Suppressor macrophage treated with lipopolysaccharide for 4 hours (primary cell): ENCODE data around the gene EVC.

Experiments used
- DNase-seq: peaks from one replicate; pipeline ENCODE4 v3.0.0-alpha.2; 2020

The EVC gene

DNA sequence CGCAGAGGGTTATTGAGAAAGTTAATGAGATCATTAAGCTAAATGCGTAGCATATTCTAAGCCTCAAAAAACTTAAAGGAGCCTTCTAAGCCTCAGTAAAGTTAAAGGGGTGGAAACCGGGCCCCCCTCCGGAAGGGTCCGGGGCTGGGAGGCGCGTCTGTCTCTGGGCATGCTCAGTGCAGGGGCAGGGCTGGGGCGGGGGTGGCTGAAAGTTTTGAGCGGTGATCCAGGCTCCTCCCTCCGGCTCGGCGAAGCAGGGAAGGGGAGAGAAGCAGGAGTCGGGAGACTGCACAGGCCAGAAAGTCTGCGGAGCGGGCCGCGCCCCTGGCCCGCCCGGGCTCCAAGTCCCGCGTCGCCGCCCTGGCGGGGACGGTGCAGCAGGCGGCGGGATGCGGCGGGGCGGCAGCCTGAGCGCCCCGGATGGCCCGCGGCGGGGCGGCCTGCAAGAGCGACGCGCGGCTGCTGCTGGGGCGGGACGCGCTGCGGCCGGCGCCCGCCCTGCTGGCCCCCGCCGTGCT is at the start of gene EVC:
TSS of gene EVC (plus strand) at position 241 of the 518 bp plus-strand sequence. CDS start at position 421, 180 bp downstream.
- DNase-seq = peak; percentile 29

DNA sequence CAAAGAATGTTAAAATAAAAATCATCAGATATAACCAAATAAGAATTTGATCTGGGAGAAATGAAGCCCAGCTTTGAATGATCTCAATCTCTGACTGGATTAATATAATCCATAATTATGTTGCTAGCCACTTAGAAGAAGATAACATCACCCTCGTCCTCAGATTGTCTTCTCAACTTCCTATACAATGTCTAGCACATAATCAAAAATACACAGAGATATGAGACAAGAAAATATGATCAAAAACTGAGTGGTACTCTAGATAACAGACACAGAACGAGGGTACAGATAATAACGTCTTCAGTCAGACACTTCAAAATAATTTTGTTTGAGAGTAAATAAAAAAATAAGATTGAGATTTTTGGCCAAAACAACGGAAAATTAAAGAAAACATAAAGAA is 49.8 kb upstream of the EVC start:
- DNase-seq = no peak

DNA sequence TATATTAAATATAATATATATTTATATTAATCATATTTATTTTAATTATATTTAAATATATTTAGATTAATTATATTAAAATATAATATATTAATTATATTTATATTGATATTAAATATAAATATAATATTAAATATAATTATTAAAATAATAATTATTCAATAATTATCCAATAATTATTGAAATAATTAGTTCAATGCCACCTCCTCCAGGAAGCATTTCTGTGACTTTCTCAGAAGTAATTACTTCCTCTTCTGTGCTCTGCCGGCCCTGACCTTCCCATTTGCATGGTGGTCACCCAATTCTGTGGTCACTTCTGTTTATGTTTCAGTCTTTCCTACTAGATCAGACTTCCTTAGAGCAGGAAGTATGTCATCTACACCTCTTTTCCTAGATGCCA is 48.4 kb upstream of the EVC start:
- DNase-seq = peak; percentile 13

DNA sequence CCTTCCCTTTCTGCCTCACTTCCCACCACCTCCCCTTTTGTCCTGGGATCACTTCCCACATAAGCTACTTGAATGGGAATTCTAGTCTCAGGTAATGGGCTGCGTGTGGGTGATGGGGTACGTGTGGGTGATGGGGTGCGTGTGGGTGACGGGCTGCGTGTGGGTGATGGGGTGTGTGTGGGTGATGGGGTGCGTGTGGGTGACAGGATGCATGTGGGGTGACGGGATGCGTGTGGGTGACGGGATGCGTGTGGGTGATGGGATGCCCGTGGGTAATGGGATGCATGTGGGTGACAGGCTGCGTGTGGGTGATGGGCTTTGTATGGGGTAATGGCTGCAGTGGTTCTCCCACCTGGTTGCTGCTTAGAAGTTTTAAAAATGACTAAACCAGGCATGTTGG is 46.2 kb upstream of the EVC start:
- no peak for DNase-seq

DNA sequence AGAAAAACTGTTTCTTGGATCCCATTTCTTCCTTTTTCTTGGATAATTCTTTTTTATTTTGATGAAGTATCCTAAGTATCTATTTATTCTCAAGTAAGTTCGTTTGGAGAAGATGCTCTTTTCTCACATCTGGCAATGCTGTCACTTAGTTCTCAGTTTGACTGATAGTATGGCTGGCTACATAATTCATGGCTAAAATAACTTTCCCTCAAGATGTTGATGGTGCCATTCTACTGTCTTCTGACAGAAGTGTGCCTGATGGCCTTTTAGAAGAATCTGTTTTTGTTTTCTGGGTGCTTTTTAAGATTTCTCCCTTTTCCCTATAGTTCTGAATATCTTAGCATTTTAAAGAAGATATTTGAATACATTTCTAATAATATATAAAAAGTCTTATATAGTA is 44.3 kb upstream of the EVC start:
- DNase-seq = no peak

DNA sequence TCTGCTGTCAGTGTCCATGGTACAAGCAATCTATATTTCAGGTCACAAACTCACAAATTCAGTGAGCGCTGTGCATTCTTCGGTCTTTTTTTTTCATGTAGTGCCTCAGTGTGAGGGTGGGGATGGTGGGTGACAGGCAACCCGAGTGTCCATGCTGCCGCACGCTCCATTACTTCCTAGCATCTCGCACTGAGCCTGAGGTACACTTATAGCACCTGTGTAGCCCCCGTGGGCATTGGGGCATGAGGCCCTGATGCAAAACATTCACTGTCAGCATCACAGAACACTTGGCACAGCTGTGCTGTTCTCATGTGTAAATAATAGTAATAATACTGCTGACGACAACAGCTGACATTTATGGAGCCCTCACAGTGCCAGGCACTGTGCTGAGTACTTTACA is 34.2 kb upstream of the EVC start:
- DNase-seq = no peak

DNA sequence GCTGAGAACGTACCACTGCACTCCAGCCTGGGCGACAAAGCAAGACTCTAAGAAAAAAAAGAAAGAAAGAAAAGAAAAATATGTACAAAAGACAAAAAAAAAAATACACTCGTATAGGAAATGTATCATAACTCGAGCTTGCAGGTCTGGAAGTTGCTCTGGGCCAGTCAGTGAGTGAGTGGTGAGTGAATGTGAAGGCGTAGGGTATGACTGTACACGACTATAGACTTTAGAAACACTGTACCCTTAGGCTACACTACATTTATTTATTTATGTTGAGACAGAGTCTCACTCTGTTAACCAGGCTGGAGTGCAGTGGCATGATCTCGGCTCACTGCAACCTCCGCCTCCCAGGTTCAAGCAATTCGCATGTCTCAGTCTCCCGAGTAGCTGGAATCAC is 32.0 kb upstream of the EVC start:
- DNase-seq = no peak

DNA sequence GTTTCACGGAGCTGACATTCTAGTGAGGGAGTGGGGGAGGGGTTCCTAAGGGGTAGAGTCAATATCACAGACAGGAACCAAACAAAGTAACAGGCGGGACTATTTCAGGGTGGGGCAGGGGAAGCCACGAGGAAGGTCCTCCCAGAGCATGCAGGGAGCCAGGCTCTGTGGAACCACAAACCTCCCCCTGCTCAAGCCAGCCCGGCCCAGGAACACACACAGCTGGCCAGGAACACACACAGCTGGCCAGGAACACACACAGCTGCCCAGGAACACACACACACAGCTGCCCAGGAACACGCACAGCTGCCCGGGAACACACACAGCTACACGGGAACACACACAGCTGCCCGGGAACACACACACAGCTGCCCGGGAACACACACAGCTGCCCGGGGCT is 27.4 kb upstream of the EVC start:
- DNase-seq = no peak

DNA sequence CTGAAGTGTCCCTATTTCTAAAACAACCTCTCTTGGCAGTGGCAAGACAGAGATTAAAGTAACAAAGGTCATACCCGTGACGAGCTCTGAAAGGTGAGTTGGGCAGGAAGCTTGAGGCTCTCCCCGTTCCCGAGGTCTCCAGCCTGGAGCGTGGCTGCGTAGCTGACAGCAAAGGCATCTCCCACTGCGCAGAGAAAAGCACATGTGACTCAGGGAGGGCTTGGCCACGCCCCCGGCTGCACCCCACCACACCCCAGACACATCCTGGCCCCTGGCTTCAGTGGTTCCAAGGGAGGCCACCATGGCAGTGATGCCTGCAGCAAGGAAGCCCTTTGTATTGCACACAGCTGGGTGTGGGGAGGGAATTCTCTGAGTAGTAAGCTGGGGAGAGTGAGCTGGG is 25.7 kb upstream of the EVC start:
- DNase-seq = no peak

DNA sequence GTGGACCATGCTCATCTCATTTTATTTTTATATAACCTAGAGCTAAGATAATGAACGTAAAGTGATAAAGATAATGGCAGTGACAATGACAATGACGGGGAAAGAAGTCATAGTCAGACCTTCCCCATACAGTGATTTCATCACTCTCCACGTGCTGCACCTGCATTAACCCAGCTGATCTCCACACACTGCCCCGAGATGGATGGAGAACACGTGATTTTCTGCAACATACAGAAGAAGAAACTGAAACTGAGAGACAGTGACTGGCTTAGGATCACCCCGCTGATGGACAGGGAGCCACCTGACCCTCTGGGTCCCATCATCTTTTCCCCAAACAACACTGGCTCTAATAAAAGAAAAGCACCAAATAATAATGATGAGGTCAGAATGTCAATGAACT is 24.7 kb upstream of the EVC start:
- DNase-seq = no peak

DNA sequence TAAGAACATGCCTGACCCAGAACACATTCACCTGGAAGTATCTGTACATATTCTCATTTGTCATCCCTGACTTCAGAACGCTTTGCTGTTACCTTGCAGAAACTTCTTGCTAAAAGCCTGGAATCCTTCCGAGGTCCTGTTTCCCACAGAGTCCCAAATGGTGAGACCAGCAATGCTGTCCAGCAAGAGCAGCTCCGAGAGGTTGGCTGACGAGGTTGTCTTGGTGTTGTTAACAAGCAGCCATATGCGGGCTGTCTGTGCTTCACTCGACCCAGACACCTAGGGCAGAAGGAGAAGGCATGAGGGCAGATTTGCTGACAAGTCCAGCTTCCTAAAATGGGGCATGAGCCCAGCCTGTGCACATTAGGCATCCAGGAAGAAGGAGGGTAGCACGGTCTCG is 21.9 kb upstream of the EVC start:
- no peak for DNase-seq

DNA sequence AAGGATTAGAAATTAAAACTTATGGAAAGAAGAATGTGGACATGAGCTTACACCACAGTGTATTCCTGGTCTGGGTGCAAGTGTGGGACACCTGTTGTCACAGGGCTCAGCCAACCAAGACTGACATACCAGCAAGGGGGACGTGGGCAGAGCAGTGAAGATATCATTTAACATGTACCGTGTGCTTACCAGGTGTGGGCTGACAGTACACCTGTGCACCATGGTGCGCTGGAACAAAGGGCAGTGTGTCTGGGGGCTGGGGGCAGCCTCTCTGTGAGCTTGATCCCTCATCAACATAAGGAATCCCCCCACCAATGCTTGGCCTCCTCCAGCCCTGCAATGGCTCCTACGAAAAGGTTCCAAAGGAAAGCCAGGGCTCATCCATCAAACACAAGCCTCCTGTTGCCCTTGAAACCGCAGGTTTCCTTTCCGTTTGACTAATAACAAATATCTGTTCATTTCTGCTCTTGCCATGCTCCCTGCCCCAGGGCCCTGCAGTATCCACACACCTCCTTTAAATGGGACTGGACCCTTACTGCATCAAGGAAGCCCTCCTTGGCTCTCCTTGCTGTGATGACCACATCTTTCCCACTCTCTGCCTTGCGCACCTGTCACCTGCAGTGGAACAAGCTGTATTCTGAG is 19.4 kb upstream of the EVC start:
- DNase-seq = no peak

DNA sequence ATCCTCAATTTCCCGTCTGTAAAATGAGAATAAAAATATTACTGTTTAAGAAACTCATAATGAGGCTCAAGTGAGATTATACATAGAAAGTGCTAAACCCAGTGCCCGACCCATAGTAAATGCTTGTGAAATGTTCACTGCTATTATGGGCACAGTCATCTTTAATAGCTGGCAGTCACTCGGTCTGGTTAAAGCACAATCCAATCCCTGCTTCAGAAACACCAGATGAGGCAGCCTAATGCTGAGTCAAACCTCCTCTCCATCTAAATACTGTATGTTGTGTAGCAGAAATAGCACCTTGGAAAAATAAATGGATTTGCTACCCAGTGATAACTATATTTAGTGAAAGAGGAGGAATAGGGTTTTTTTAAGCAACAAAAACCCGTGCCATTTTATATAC is 17.1 kb upstream of the EVC start:
- no peak for DNase-seq

DNA sequence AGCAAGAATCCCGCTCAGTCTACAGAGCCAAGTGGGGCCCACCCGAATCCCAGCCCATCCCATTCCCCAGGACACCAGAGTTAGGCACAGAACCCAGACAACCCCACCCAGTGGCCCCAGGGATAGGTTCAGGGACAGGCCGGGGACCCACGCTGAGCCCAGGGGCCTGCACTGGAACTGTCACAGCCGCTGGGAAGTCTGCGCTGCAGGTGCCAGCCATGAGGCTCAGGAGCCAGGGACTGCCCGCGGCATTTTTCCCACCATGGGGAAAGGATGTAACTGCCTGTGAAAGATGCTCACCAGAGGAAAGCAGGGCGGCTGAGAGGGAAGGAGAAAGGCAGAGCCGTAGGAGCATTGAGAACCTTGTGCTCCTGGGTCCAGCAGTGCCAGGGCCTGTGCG is 14.7 kb upstream of the EVC start:
- no peak for DNase-seq

DNA sequence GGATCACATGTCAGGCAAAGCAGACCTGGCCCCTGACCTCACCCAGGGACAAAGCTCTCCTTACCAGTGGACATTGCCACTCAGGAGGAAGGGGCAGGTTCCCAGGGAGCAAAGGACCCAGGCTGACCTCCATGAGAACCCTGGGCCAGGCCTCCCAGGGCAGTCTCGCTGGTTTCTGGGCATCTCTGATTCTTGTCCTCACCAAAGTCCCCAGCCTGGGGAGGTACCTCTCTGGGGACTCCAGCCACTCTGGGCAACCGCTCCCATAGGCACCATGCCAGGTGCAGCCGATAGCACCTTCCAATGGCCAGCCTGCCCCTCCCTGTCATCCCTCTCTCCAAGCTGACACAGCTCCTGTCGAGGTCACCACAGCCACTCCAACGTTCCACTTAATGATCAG is 10.5 kb upstream of the EVC start:
- DNase-seq = no peak

DNA sequence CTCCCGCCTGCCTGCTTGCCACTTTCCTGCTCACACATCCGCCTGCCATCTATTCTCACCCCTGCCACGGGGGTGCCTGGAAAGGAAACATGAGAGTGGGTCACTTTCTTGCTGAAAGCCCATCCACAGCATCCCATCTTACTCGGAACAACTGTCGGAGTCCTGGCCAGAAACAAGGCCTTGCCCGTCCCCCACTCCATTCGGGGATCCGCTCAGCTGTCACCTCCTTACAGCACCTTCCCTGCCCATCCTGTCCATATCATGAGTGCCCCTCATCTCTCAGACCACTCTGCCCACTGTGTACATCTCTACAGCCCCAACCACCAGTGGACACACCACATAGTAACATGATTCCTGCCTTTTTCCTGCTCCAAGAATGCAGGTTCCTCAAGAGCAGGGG is 9.0 kb upstream of the EVC start:
- DNase-seq = no peak

DNA sequence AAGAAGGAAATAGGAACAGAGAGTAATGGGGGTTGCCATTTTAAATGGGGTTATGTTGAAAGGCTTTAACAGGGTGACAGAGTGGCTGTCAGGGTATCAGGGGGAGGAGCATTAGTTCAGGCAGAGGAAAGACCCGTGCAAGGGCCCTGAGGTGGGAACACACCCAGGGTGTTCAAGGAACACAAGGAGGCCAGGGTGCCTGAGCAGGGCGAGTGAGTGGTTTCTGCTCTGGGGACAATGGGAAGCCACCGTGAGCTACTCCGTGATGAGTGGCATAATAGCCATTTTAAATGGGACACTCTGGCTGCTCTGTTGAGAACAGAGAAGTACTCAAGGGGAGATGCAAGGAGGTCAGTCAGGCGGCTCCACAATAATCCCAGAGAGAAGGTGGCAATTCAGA is 7.2 kb upstream of the EVC start:
- no peak for DNase-seq

DNA sequence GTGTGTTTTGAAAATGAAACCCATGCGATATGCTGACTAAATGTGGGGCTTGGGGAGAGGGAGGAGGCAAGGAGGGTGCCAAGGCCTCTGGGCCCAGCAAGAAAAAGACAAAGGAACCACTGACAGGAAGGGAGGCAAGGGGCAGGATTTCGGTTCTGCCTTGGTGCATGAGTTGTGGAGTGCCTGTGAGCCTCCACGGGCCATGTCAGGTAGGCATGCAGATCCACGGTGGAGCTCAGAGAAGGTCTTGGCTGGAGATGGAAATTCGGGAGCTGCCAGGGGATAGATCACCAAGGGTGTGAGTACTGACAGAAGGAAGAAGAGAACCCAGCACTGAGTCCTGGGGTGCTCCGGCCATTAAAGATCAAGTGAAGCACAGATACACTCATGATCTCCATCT is 6.7 kb upstream of the EVC start:
- no peak for DNase-seq

DNA sequence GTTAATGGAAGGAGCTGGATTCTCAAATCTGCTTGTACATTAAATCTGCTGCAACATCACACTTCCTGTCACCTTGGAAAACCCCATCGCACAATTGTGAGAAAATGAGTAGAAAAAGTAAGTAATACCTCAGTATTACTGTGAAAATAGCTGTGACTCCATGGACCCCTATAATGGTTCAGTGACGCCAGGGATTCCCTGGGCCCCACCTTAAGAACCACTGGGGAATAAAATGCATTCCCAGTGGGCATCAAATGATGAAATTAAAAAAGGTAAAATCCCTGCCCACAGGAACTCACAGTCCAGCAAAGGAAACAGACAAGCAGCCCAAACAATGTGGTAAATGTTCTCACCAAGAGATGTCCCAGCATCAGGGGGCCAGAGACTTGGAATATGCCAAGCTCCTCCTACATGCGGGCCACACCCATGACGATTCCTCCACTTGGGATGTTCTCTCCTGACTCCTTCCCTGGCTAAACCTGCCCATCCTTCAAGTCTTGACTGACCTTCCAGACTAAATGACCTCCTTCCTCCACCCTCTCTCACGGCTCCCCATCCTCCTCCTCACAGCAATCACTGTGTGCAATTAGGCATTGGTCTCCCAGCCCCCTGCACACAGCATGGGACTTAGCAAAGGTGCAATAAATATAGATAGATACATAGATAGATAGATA is 5.2 kb upstream of the EVC start:
- DNase-seq = no peak

DNA sequence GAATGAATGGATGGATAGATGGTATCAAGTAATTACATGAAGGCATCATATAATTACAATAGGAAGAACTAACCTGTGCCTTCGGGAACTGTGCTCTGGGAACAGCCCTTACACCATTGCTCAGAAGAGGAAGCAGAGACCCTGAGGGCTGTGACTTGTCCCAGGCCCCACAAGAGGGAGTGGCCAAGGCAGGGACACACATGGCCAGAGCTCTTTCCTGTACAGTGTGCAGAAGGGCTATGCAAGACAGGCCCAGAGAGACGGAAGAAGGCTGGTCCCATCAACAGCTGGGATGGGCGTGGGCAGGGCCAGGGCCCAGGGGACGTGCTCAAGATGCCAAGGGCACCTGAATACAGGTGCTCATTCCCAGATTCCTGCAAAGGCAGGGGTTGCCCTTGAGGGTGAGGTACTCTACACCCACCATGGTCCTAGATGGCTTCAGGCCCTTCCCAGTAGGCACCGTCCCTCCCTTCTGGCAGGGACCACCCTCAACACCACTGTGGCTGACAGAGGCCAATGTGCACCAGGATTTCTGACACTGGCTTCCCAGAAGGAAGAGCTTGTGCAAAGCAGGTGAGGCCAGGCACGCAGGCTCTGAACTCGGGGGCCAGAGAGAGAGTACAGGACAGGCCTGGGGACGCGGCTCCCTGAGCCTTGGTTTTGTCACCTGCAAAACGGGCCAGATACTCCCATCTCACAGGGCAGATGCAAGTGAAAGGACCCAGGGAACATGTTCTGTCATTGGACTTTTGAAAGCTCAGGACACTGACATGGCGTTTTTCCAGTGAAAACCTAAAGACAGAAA is 4.3 kb upstream of the EVC start:
- no peak for DNase-seq

DNA sequence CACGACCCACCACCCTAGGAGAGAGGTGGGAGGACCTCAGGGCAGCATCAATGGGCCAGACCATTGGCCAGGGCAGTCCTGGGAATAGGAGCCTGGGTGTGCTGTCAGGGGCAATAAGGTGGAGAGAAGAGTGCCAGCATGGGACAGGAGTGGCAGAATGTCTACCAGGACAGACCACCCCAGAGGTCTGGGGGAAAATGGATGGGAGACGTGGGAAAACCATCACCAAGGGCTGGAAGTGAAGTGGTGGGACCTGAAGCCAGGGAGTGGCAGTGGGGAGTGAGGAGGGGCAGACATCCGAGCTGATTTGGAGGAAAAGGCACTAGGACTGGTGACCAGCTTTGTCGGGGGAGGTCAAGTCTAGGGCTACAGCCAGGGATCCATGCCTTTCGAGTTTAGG is 3.6 kb upstream of the EVC start:
- DNase-seq = no peak

DNA sequence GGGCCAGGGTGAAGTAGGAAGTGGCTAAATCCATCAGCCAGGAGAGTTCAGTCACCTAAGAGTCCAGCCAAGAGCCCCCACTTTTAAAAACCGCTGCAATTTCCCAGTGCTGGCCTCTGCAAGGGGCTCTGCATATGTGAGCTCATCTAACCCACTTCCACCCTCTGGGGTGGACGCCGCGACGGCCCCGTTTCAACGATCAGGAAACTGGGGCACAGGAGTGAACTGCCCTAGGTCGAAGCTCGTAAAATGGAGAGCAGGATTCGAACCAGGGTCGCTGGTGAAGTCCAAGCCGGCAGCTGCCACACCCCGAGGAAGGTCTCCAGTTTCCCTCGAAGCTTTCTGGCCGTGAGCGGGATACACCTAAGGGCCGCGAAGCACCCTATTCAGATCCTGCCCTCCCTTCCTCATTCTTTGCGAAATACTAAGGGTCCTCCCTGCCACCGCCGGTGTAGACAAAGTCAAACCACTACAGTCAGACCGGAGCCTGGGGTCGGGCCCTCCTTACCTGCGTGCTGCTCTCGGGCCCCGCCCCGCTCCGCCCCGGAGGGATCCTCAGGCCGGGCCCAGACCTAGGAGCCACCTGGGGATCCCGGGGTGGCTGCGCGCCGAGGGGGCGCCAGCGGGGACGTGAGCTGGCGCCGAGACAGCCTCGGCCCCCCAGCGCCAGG is 3.1 kb upstream of the EVC start:
- no peak for DNase-seq

DNA sequence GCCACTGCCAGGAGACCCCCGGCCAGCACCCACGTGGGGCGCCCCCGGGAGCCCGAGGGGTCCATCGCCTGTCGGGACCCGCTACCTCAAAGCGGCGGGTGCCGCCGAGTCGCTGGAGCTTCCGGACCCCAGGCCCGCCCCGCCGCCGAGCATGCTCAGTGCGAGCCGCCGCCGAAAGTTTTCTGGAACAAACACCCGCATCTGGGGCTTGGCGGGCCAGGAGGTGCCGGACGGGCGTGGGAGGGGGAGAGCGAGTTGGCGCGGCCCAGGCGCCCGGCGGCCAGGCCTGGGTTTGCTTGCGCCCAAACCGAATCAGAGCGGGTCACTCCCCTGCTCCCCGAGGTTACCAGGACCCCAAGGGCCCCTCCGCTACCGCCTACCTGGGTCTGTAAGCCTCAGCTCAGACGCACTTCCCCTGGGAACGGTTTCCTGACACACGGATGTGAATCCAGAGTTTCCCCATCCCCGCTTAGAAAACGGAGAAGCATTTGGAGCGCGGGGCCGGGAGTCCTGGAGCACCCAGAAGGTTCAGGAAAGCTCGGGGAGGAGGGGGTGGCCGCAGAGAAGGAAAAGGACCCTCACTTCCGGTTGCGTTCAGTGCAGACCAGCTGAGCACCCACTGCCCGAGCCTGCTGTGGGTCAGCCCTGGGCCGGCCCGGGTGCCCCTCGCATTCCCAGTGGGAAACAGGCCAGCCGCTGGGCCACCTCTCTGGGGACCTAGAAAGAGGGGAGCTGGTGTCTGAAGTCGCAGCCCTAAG is 2.4 kb upstream of the EVC start, which contains the start of gene EVC2:
TSS of gene EVC2 (minus strand) at position 111 of the 758 bp plus-strand sequence. CDS start at position 65, 46 bp downstream.
- no peak for DNase-seq
